GM19468 (cell line): ENCODE results near the gene SNPH.

Source experiments
- ATAC-seq: cut with Tn5 transposase; IDR thresholded peaks from one replicate; pipeline ENCODE4 v1.9.1; 2021; ENCODE audit warnings: mild to moderate bottlenecking, moderate library complexity, moderate number of reproducible peaks; ENCODE audit not compliant: unreplicated experiment; ENCODE audit errors: extremely low read depth

The SNPH gene

GRCh38 chr20:1320016-1320415, 53.9 kb downstream of the SNPH start:
- ATAC-seq: no peak

- no peak for ATAC-seq
Observed at GRCh38 chr20:1320902-1321653, 55.0 kb downstream of the SNPH start.

GRCh38 chr20:1321654-1321939, 55.5 kb downstream of the SNPH start:
- no peak for ATAC-seq

GRCh38 chr20:1322511-1323245, 56.6 kb downstream of the SNPH start:
- ATAC-seq: no peak

- no peak for ATAC-seq
Observed at GRCh38 chr20:1323256-1323655, 57.2 kb downstream of the SNPH start.

GRCh38 chr20:1323830-1324597, 57.9 kb downstream of the SNPH start:
- no peak for ATAC-seq

- ATAC-seq: no peak
Observed at GRCh38 chr20:1324598-1325172, 58.6 kb downstream of the SNPH start.

GRCh38 chr20:1325173-1326030, 59.3 kb downstream of the SNPH start:
- ATAC-seq: peak; percentile 55

- ATAC-seq: no peak
Observed at GRCh38 chr20:1326031-1326930, 60.2 kb downstream of the SNPH start.

GRCh38 chr20:1327241-1327653, 61.2 kb downstream of the SNPH start:
- ATAC-seq: no peak

- no peak for ATAC-seq
Observed at GRCh38 chr20:1327827-1328679, 62.0 kb downstream of the SNPH start.

- ATAC-seq: no peak
Observed at GRCh38 chr20:1328680-1329330, 62.7 kb downstream of the SNPH start, which contains the start of gene SDCBP2. TSS of gene SDCBP2 (minus strand) at chr20:1329139. CDS start at chr20:1320416, 8,723 bp downstream.

- no peak for ATAC-seq
Observed at GRCh38 chr20:1330075-1330830, 64.2 kb downstream of the SNPH start.

GRCh38 chr20:1331101-1331500, 65.0 kb downstream of the SNPH start:
- ATAC-seq: no peak

GRCh38 chr20:1331801-1332453, 65.8 kb downstream of the SNPH start:
- ATAC-seq: no peak

GRCh38 chr20:1332749-1333300, 66.7 kb downstream of the SNPH start:
- ATAC-seq: no peak
